ENCODE data around the gene BTD. TPM values are rescaled to one million over a fixed set of nuclear protein-coding genes. Genes with fewer than 3 reads are reported as not detected.

The BTD gene
- total RNA-seq (2022; extraction: Qiagen RNA extraction) = 15.1 to 18.8 TPM (median 16.6 TPM) in 5 replicates

DNA sequence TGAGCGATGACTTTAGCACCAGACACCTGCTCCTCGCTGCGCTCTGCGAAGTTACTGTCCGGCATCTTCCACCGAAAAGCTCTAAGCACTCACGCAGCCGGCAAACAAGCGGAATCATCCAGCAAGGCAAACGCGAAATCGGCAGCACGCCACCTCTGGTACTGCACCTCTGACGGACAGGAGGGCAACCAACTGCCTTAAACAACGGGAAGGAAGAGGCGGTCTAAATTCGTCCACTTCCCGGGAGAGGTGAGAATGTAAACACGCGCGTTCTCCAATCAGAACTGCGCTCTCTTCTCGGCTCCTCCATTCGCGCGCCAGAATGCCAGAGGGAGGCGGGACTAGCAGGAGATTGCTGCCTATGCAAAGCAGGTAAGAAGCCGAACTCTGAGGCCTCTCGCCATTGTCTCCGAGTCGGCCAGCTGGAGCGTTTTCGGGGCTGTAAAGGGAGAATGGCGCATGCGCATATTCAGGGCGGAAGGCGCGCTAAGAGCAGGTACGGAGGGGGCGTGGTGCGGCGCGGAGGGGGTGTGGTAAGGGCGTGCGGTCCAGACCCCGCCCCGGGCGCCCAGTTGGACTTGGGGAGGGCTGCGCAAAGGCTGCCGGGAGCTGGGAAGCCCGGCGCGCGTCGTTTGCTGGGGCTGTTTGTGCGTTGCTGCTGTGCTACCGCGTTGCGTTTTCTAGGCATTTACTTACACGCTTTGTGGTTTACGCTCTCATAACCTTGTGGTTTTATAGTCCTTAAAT lies at the start of gene BTD, which contains the start of gene HACL1:
TSS of gene BTD (plus strand) at position 347 of the 747 bp plus-strand sequence. CDS start 33,695 bp downstream, outside the sequence.
TSS of gene HACL1 (minus strand) at position 171 of the 747 bp plus-strand sequence. CDS start at position 65, 106 bp downstream.

Other genes with a start within 250 kb of the BTD start
- 25.3 to 34.2 TPM (median 25.9 TPM) in 5 replicates for gene METTL6, start 174.2 kb upstream of the BTD start, total RNA-seq (2022; extraction: Qiagen RNA extraction)
- gene EAF1, start 174.1 kb upstream of the BTD start, total RNA-seq (2022; extraction: Qiagen RNA extraction) = 13.1 to 16.3 TPM (median 15.6 TPM) in 5 replicates
- gene COLQ, start 80.0 kb upstream of the BTD start, total RNA-seq (2022; extraction: Qiagen RNA extraction) = 0.13 to 0.68 TPM (median 0.44 TPM) in 5 replicates
- gene HACL1, start 176 bp upstream of the BTD start, total RNA-seq (2022; extraction: Qiagen RNA extraction) = 22.4 to 27.7 TPM (median 23.6 TPM) in 5 replicates
- 35.7 to 54.3 TPM (median 47.6 TPM) in 5 replicates for gene ANKRD28, start 196.2 kb downstream of the BTD start, total RNA-seq (2022; extraction: Qiagen RNA extraction)